MM.1S (cell line): ENCODE data around the gene EPHX1.

ENCODE experiments used
- EZH2 ChIP-seq: fragments of 300-600 bp; sonication (generic); optimal IDR thresholded peaks from 2 replicates; pipeline ENCODE3; 2017; ENCODE audit warnings: low read depth, mild to moderate bottlenecking, antibody characterized with exemption, low read length, mixed read lengths
- EZH2phosphoT487 ChIP-seq: fragments of 300-600 bp; sonication (generic); IDR thresholded peaks from 2 replicates; pipeline ENCODE4 v1.6.1; 2018; ENCODE audit warnings: antibody characterized with exemption, low read length
- TF ChIP-seq, protein P1 (sequence below): fragments of 300-600 bp; sonication (generic); IDR thresholded peaks from 2 replicates; pipeline ENCODE4 v1.5.1; 2016; ENCODE audit warnings: antibody characterized with exemption, low read length, mixed read lengths

DNA sequence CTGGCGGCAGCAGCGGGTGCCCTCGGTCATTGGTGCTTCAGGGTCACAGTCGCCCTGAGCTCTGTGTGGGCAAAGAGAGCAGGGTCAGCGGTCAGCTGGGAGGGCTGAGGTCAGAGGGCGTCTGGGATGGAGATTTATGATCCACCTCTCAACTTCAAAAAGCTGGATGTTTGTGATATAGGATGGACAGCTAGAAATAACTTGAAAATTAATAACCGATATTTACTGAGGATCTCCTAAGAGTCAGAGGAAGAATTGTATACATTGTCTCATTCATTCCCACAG is 77.0 kb downstream of the EPHX1 start:
- TF ChIP-seq, protein P1, sequence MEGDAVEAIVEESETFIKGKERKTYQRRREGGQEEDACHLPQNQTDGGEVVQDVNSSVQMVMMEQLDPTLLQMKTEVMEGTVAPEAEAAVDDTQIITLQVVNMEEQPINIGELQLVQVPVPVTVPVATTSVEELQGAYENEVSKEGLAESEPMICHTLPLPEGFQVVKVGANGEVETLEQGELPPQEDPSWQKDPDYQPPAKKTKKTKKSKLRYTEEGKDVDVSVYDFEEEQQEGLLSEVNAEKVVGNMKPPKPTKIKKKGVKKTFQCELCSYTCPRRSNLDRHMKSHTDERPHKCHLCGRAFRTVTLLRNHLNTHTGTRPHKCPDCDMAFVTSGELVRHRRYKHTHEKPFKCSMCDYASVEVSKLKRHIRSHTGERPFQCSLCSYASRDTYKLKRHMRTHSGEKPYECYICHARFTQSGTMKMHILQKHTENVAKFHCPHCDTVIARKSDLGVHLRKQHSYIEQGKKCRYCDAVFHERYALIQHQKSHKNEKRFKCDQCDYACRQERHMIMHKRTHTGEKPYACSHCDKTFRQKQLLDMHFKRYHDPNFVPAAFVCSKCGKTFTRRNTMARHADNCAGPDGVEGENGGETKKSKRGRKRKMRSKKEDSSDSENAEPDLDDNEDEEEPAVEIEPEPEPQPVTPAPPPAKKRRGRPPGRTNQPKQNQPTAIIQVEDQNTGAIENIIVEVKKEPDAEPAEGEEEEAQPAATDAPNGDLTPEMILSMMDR = no peak
- TF ChIP-seq EZH2 (no peak), EZH2phosphoT487 (no peak)
